Measurements from ENCODE around the gene LRRC8B. TPM values are rescaled to one million over a fixed set of nuclear protein-coding genes. Genes with fewer than 3 reads are reported as not detected.

Gene LRRC8B
- total RNA-seq, 5 donors from 2014 or later (not counting 1 experiment from before 2014, with no cell fraction given), result 13.3 to 17.6 (median 14.9) TPM

- Mint-ChIP-seq H3K4me1 (peaks cover 94 to 98% (median 98%) of the 10 kb centered on the region in 3 donors), H3K27me3 (no peaks in the 10 kb centered on the region), H3K9me3 (no peaks in the 10 kb centered on the region), H3K4me3 (peak overlapping the region in 1 of 3 donors; percentile 84), H3K36me3 (no peaks in the 10 kb centered on the region), H3K27ac (peak overlapping the region; percentile 99 to 100)
- 28% methylated on average over 2 of the region's 4 CpGs for WGBS (ENCODE audit: insufficient coverage)
- no peak for DNase-seq
- H3K27ac ChIP-seq (ENCODE audit: low read length), result peak overlapping the region; percentile 88
- ATAC-seq (replicated peaks in 1 of 4), result no peak
- H3K4me3 ChIP-seq (ENCODE audit: control insufficient read depth in 1 of 2, extremely low read depth in 1 of 2, low read length in 1 of 2), result no peak overlapping the region
- no peaks in the 10 kb centered on the region for H3K9me3 ChIP-seq
- H3K27me3 ChIP-seq (replicated peaks in 1 of 2; ENCODE audit: control insufficient read depth in 2 of 2, extremely low read depth in 1 of 2, insufficient read depth in 2 of 2, low read length in 1 of 2), result no peaks in the 10 kb centered on the region
- H3K4me1 ChIP-seq (ENCODE audit: control insufficient read depth in 1 of 2, extremely low read depth in 1 of 2, insufficient read depth in 2 of 2, low read length in 2 of 2), result peaks cover 60 to 65% of the 10 kb centered on the region in 2 experiments
- no peaks in the 10 kb centered on the region for H3K36me3 ChIP-seq (ENCODE audit: control insufficient read depth in 2 of 2, extremely low read depth in 1 of 2, insufficient read depth in 1 of 2, low read length in 1 of 2)
- POLR2A ChIA-PET, result interaction anchor here in 1 of 2 donors (0.5 to 1.4 kb wide), 3 partner anchors 14 to 276 kb away, joined by 3 read pairs; no protein-coding TSS in a partner anchor
- CTCF ChIA-PET, result interaction anchor here (0.6 to 3.2 kb wide), 17 partner anchors 7 to 160 kb away, joined by 3 to 15 read pairs (median 3); partner anchors contain the start of gene LRRC8C (in 1 of the 2)
Measured at GRCh38 chr1:89603651-89604413, 79.2 kb downstream of the LRRC8B start.

DNA sequence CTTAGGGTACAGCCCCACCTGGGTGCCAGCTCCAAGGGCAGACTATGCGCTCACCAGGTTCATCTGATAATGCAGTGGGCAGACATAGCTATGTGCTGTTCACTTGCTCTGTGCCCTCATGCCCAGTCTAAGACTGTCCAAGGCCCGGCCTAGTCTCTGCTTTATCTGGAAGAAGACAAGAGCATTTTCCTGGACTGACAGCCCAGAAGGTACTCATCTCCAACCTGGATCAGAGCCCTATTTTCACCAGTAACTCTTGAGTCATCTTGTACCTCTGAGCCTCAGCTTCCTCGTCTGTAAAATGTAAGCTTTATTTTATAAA lies 79.7 kb downstream of the LRRC8B start:
- H3K9me3 Mint-ChIP-seq, result no peaks in the 10 kb centered on the region
- no peaks in the 10 kb centered on the region for H3K27me3 ChIP-seq (replicated peaks in 1 of 2; ENCODE audit: control insufficient read depth in 2 of 2, extremely low read depth in 1 of 2, insufficient read depth in 2 of 2, low read length in 1 of 2)
- no peak overlapping the region for H3K4me3 ChIP-seq (ENCODE audit: control insufficient read depth in 1 of 2, extremely low read depth in 1 of 2, low read length in 1 of 2)
- no peaks in the 10 kb centered on the region for H3K9me3 ChIP-seq
- no peak for ATAC-seq (replicated peaks in 1 of 4)
- peaks cover 94 to 98% (median 98%) of the 10 kb centered on the region in 3 donors for H3K4me1 Mint-ChIP-seq
- ChIA-PET CTCF (interaction anchor here (0.5 to 2.9 kb wide), 11 partner anchors 8 to 180 kb away, joined by 3 to 14 read pairs (median 3); no protein-coding TSS in a partner anchor), POLR2A (interaction anchor here in 1 of 2 donors (0.5 to 1.4 kb wide), 4 partner anchors 14 to 276 kb away, joined by 3 read pairs; no protein-coding TSS in a partner anchor)
- H3K4me1 ChIP-seq (ENCODE audit: control insufficient read depth in 1 of 2, extremely low read depth in 1 of 2, insufficient read depth in 2 of 2, low read length in 2 of 2), result peaks cover 65 to 66% of the 10 kb centered on the region in 2 experiments
- peak overlapping the region; percentile 88 for H3K27ac ChIP-seq (ENCODE audit: low read length)
- no peaks in the 10 kb centered on the region for H3K36me3 Mint-ChIP-seq
- no peaks in the 10 kb centered on the region for H3K27me3 Mint-ChIP-seq
- DNase-seq, result no peak
- 94% methylated on average over 2 of the region's 3 CpGs for WGBS (ENCODE audit: insufficient coverage)
- H3K36me3 ChIP-seq (ENCODE audit: control insufficient read depth in 2 of 2, extremely low read depth in 1 of 2, insufficient read depth in 1 of 2, low read length in 1 of 2), result no peaks in the 10 kb centered on the region
- peak overlapping the region in 1 of 3 donors; percentile 84 for H3K4me3 Mint-ChIP-seq
- H3K27ac Mint-ChIP-seq, result peak overlapping the region; percentile 99 to 100

GRCh38 chr1:89605692-89606091 lies 81.1 kb downstream of the LRRC8B start:
- DNase-seq (no peak), ATAC-seq (replicated peaks in 1 of 4) (no peak)
- H3K27me3 Mint-ChIP-seq, result no peaks in the 10 kb centered on the region
- H3K27ac Mint-ChIP-seq, result peak overlapping the region; percentile 99 to 100
- Histone ChIP-seq H3K36me3 (ENCODE audit: control insufficient read depth in 2 of 2, extremely low read depth in 1 of 2, insufficient read depth in 1 of 2, low read length in 1 of 2) (no peaks in the 10 kb centered on the region), H3K27ac (ENCODE audit: low read length) (peak overlapping the region; percentile 88), H3K9me3 (no peaks in the 10 kb centered on the region), H3K4me1 (ENCODE audit: control insufficient read depth in 1 of 2, extremely low read depth in 1 of 2, insufficient read depth in 2 of 2, low read length in 2 of 2) (peaks cover 76 to 78% of the 10 kb centered on the region in 2 experiments), H3K27me3 (replicated peaks in 1 of 2; ENCODE audit: control insufficient read depth in 2 of 2, extremely low read depth in 1 of 2, insufficient read depth in 2 of 2, low read length in 1 of 2) (no peaks in the 10 kb centered on the region), H3K4me3 (ENCODE audit: control insufficient read depth in 1 of 2, extremely low read depth in 1 of 2, low read length in 1 of 2) (no peak overlapping the region)
- ChIA-PET POLR2A (interaction anchor here in 1 of 2 donors (1.1 kb wide), 1 partner anchor 29 kb away, joined by 3 read pairs; no protein-coding TSS in a partner anchor), CTCF (interaction anchor here (0.5 to 1.8 kb wide), 5 partner anchors 9 to 253 kb away, joined by 3 to 4 read pairs (median 3); partner anchors contain the start of gene LRRC8C (in 1 of the 2))
- 83% methylated on average over 1 of the region's 2 CpGs for WGBS (ENCODE audit: insufficient coverage)
- peak overlapping the region in 1 of 3 donors; percentile 84 for H3K4me3 Mint-ChIP-seq
- peaks cover 94 to 97% (median 96%) of the 10 kb centered on the region in 3 donors for H3K4me1 Mint-ChIP-seq
- no peaks in the 10 kb centered on the region for H3K36me3 Mint-ChIP-seq
- H3K9me3 Mint-ChIP-seq, result no peaks in the 10 kb centered on the region

DNA sequence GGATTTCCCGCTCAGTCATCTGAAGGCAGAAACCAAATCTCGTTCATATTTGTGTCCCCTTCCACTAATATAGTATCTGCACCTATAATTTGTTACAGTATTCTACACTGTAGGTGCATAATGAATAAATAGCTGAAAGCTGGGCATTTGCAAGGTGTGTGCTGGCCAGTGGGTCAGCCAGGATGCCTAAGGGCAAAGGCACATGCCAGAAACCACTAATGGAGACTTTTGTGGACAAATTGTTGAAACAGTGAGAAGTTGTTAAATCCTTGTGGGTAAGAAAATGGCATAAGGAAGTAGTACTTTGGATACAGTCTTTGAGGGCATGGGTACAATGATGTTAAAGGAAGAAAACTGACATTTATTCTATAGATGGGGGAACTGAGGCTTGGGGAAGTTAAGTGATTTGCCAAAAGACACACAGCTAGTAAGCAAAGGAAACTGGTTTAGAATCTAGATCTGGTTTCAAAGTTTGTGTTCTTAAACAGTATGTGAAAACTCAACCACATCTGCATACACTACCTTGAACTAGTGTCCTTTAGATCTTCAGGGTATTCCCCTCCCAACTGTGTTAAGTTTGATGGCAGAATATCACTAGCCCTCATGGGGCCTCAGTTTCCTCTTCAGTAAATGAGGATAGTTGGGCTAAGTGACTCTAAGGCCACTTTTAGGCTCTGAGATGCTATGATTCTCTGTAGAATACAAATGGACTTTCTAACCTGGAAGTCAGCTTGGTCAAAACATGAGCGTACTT lies 81.8 kb downstream of the LRRC8B start:
- Histone ChIP-seq H3K36me3 (ENCODE audit: control insufficient read depth in 2 of 2, extremely low read depth in 1 of 2, insufficient read depth in 1 of 2, low read length in 1 of 2) (no peaks in the 10 kb centered on the region), H3K4me1 (ENCODE audit: control insufficient read depth in 1 of 2, extremely low read depth in 1 of 2, insufficient read depth in 2 of 2, low read length in 2 of 2) (peaks cover 80 to 81% of the 10 kb centered on the region in 2 experiments), H3K9me3 (no peaks in the 10 kb centered on the region), H3K4me3 (ENCODE audit: control insufficient read depth in 1 of 2, extremely low read depth in 1 of 2, low read length in 1 of 2) (no peak overlapping the region), H3K27ac (ENCODE audit: low read length) (peak overlapping the region; percentile 88), H3K27me3 (replicated peaks in 1 of 2; ENCODE audit: control insufficient read depth in 2 of 2, extremely low read depth in 1 of 2, insufficient read depth in 2 of 2, low read length in 1 of 2) (no peaks in the 10 kb centered on the region)
- no peaks in the 10 kb centered on the region for H3K9me3 Mint-ChIP-seq
- no peaks in the 10 kb centered on the region for H3K27me3 Mint-ChIP-seq
- ChIA-PET CTCF (interaction anchor here in 1 of 2 donors (1.0 to 3.1 kb wide), 3 partner anchors 9 to 150 kb away, joined by 3 to 13 read pairs (median 3); no protein-coding TSS in a partner anchor), POLR2A (interaction anchor here (0.6 to 0.8 kb wide), 3 partner anchors 8 to 26 kb away, joined by 3 read pairs; no protein-coding TSS in a partner anchor)
- peak overlapping the region; percentile 99 to 100 for H3K27ac Mint-ChIP-seq
- DNase-seq (peak in 1 of 35 experiments; percentile 59), ATAC-seq (replicated peaks in 1 of 4) (peak in 2 of 4 experiments; percentile 7 to 8)
- H3K36me3 Mint-ChIP-seq, result no peaks in the 10 kb centered on the region
- H3K4me3 Mint-ChIP-seq, result peak overlapping the region; percentile 40 to 84 (median 76)
- no CpG with 5 or more reads among the region's 3 CpGs for WGBS (ENCODE audit: insufficient coverage)
- H3K4me1 Mint-ChIP-seq, result peaks cover 94 to 97% (median 96%) of the 10 kb centered on the region in 3 donors

- Histone ChIP-seq H3K27me3 (replicated peaks in 1 of 2; ENCODE audit: control insufficient read depth in 2 of 2, extremely low read depth in 1 of 2, insufficient read depth in 2 of 2, low read length in 1 of 2) (no peaks in the 10 kb centered on the region), H3K4me3 (ENCODE audit: control insufficient read depth in 1 of 2, extremely low read depth in 1 of 2, low read length in 1 of 2) (no peak overlapping the region), H3K36me3 (ENCODE audit: control insufficient read depth in 2 of 2, extremely low read depth in 1 of 2, insufficient read depth in 1 of 2, low read length in 1 of 2) (no peaks in the 10 kb centered on the region), H3K4me1 (ENCODE audit: control insufficient read depth in 1 of 2, extremely low read depth in 1 of 2, insufficient read depth in 2 of 2, low read length in 2 of 2) (peaks cover 82 to 83% of the 10 kb centered on the region in 2 experiments), H3K27ac (ENCODE audit: low read length) (peak overlapping the region; percentile 88), H3K9me3 (no peaks in the 10 kb centered on the region)
- DNase-seq (peak in 34 of 35 experiments; percentile 32 to 79 (median 50)), ATAC-seq (replicated peaks in 1 of 4) (peak; percentile 43 to 51 (median 48))
- no peaks in the 10 kb centered on the region for H3K27me3 Mint-ChIP-seq
- H3K27ac Mint-ChIP-seq, result peak overlapping the region; percentile 99 to 100
- peak overlapping the region; percentile 40 to 84 (median 76) for H3K4me3 Mint-ChIP-seq
- H3K36me3 Mint-ChIP-seq, result no peaks in the 10 kb centered on the region
- H3K9me3 Mint-ChIP-seq, result no peaks in the 10 kb centered on the region
- POLR2A ChIA-PET, result interaction anchor here (0.6 to 1.7 kb wide), 7 partner anchors 10 to 542 kb away, joined by 3 to 9 read pairs (median 6); partner anchors contain the start of gene LRRC8C (in 1 of the 2)
- WGBS (ENCODE audit: insufficient coverage), result 0% methylated on average over 1 of the region's 2 CpGs
- H3K4me1 Mint-ChIP-seq, result peaks cover 93 to 96% (median 96%) of the 10 kb centered on the region in 3 donors
- CTCF ChIA-PET, result interaction anchor here (0.8 to 6.0 kb wide), 6 partner anchors 10 to 156 kb away, joined by 4 to 45 read pairs (median 12); partner anchors contain the start of gene LRRC8C (in 1 of the 2)
Measured at GRCh38 chr1:89607156-89607555, 82.5 kb downstream of the LRRC8B start.

All from T-cell (primary cell).